Mucosa of descending colon (tissue), 3 donors: Measurements from ENCODE around the gene GATA5. TPM values are rescaled to one million over a fixed set of nuclear protein-coding genes. Genes with fewer than 3 reads are reported as not detected.

Source experiments
- ATAC-seq: fragments of 200-7000 bp; cut with Tn5 transposase; one replicate; pipeline ENCODE4 v1.9.1; 2020; ENCODE audit warnings: mild to moderate bottlenecking, moderate library complexity
- DNase-seq, 3 donors: peaks; one replicate each; pipeline ENCODE4 v3.0.0-alpha.2; 2020
- H3K36me3 ChIP-seq: fragments of 200-600 bp; one replicate; pipeline ENCODE4 v1.8.0; 2021; ENCODE audit warnings: low read depth, mild to moderate bottlenecking
- H3K4me1 ChIP-seq: fragments of 200-600 bp; one replicate; pipeline ENCODE4 v1.8.0; 2021; ENCODE audit warnings: low read depth, mild to moderate bottlenecking
- H3K4me3 ChIP-seq: fragments of 200-600 bp; one replicate; pipeline ENCODE4 v1.8.0; 2021; ENCODE audit warnings: mild to moderate bottlenecking
- H3K9me3 ChIP-seq: fragments of 200-600 bp; one replicate; pipeline ENCODE4 v1.8.0; 2021; ENCODE audit warnings: mild to moderate bottlenecking
- CTCF ChIP-seq: fragments of 200-600 bp; IDR thresholded peaks from one replicate; pipeline ENCODE4 v1.8.0; 2022; ENCODE audit warnings: antibody characterized with exemption, mild to moderate bottlenecking
- intact Hi-C, 2 donors: fragments of 100-400 bp; cut with DNase I in 1 of 2; cut with micrococcal nuclease in 1 of 2; formaldehyde crosslinking; loops; one replicate each; pipeline versions ENCODE4 v1.11.0 to v1.11.1; 2022; cut with DNase I, micrococcal nuclease
- total RNA-seq, 3 donors: library from RNA; stranded (reverse); fragmentation: NEBNext Ultra II Directional in 2 of 3; extraction: Animal tissue kit (Norgen Biotek cat#: 25700) in 2 of 3; gene quantifications; one replicate each; pipeline versions ENCODE4 v1.2.1 to v1.2.4, GENCODE V29; 2021 to 2023
- donor health status: DM: no; HTN: no; CAD: no; lungs with moderate emphysema.
- donor health status: DM: no; HTN: no; CAD: no.
- donor health status: DM: no; HTN: yes; CAD: no.

Gene GATA5
- total RNA-seq, 3 donors from 2014 or later: 0.14 to 0.22 TPM; not detected in 1

- H3K4me1 ChIP-seq: no peaks in the 10 kb centered on the region
- H3K4me3 ChIP-seq: no peak overlapping the region
- intact Hi-C loops: no loop called here
- no peak for DNase-seq
- TF ChIP-seq CTCF: no peak
- no peaks in the 10 kb centered on the region for H3K36me3 ChIP-seq
- H3K9me3 ChIP-seq: no peaks in the 10 kb centered on the region
- ATAC-seq: no peak
Measured at GRCh38 chr20:62486484-62486883, 10.7 kb upstream of the GATA5 start.

DNA sequence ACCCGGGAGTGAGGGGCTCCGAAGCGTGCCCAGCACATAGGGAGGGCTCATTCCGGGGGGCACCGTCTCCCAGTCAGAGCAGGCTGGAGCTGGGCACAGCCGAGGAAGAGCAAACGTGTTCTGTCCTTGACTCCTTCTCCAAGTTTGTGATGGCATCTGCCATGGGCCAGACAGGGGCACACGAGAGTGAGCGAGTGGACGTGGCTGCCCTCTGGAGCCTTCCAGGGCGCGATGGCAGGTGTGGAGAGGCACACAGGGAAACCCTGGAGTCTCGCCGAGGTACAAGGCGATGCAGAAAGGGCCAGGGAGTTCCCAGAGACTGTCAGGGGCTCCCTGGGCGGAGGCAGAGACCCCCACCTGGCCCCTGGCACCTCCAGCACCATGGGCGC is 9.9 kb upstream of the GATA5 start:
- ATAC-seq (no peak), DNase-seq (no peak)
- TF ChIP-seq CTCF: no peak
- Histone ChIP-seq H3K36me3 (no peaks in the 10 kb centered on the region), H3K9me3 (no peaks in the 10 kb centered on the region), H3K4me3 (no peak overlapping the region), H3K4me1 (no peaks in the 10 kb centered on the region)
- intact Hi-C loops: no loop called here

DNA sequence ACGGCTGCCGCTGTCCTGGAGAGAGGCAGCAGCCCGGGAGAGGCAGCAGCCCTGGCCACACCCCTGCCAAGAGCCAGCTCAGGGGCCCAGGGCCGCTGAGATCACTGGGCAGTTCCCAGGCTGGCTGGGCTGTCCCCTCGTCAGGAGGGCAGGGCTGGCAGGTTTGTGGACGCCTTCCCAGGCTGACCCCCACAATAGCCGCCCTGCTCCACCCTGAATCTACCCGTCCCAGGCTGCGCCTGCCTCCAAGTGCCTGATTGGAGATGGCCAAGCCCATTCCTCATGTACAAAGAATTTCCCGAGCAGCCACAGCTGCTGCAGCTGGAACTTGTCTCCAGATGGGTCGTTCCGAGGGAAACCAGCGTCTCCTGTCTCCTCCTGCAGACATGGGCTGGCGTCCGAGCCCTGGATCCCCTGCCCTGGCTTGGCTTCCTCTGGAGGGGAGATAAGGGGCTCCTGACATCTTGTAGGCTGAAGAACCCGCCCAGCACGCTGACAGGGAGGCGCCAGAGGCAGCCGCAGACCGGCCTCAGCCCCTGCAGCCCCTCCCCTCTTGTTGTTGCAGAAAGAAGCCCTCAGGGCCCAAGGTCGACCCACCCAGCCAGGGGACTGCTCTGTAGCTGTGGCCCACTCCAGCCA is 9.4 kb upstream of the GATA5 start:
- Histone ChIP-seq H3K4me1 (no peaks in the 10 kb centered on the region), H3K9me3 (no peaks in the 10 kb centered on the region), H3K4me3 (no peak overlapping the region), H3K36me3 (no peaks in the 10 kb centered on the region)
- intact Hi-C loops: no loop called here
- DNase-seq (no peak), ATAC-seq (no peak)
- no peak for TF ChIP-seq CTCF

DNA sequence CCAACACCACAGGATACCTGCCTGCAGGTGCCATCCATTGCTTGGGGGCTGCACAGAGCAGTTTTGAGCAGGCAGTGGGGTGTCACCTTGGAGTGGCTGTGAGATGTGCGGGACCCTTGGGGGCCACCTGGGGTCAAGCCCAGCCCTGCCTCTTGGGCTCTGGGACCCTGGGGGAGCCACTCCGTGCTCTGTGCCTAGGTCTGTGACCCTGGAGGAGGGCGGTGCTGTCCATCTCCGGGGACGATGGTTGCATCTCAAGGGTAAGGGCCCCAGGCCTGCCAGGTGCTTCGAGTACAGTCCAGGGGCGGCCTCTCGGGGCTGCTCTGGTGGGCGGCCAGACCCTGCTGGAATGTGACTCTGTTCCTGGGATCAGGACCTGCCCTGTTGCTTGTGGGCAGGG is 8.7 kb upstream of the GATA5 start:
- Histone ChIP-seq H3K36me3 (no peaks in the 10 kb centered on the region), H3K4me3 (no peak overlapping the region), H3K4me1 (no peaks in the 10 kb centered on the region), H3K9me3 (no peaks in the 10 kb centered on the region)
- no peak for DNase-seq
- intact Hi-C loops: no loop called here
- ATAC-seq: no peak
- no peak for TF ChIP-seq CTCF

GRCh38 chr20:62483613-62484458 is 8.0 kb upstream of the GATA5 start:
- Histone ChIP-seq H3K9me3 (no peaks in the 10 kb centered on the region), H3K4me3 (no peak overlapping the region), H3K4me1 (no peaks in the 10 kb centered on the region), H3K36me3 (no peaks in the 10 kb centered on the region)
- no peak for ATAC-seq
- DNase-seq: no peak
- no peak for TF ChIP-seq CTCF
- intact Hi-C loops: no loop called here
